ENCODE data around the gene TSPYL1.

TSPYL1 gene

GRCh38 chr6:116258520-116258919, 21.2 kb downstream of the TSPYL1 start:
- no peak for DNase-seq (ENCODE audit: low spot score)

- DNase-seq (ENCODE audit: low spot score) = no peak
Observed at GRCh38 chr6:116256694-116257093, 23.0 kb downstream of the TSPYL1 start.

- DNase-seq (ENCODE audit: low spot score) = no peak
Observed at GRCh38 chr6:116255246-116255800, 24.4 kb downstream of the TSPYL1 start.

DNA sequence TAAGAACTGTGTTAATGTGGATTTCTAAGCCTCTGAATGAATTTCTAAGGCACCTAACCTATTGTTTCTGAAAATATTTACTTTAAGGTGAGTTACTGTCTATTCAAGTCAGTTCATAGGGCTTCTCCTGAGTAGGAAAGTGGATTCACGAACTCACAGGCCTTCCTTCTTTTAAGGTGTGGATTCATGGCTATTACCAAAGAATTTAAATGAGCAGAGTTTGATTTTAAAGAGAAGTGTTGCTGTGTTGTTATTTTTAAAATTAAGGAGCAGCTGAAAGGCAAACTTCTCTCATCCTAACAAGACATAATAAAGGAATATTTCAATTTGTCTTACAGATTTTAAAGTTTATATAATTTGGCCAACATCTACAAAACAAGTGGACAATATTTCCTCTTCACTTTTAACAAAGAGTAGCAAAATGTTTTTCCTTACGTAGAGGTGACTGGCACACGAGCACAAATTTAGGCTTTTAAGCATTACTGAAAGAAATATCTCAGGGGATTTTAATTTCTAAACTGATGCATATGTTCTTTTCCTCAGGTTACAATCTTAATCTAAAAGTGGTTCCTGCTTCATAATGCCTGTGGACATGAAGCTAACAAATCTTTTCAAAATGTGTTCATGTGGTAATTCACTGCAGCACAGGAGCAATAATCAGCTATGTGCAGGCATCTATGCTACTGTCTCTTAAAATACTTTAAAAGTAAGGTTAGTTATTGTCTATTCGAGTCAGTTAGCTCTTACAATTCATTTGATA, 25.3 kb downstream of the TSPYL1 start:
- no peak for DNase-seq (ENCODE audit: low spot score)

- peak; percentile 98 for DNase-seq (ENCODE audit: low spot score)
Observed at GRCh38 chr6:116253505-116254296, 26.0 kb downstream of the TSPYL1 start, which contains the start of gene TSPYL4. Gene TSPYL4 (minus strand): TSS chr6:116254075. CDS start chr6:116254008, 67 bp downstream.

DNA sequence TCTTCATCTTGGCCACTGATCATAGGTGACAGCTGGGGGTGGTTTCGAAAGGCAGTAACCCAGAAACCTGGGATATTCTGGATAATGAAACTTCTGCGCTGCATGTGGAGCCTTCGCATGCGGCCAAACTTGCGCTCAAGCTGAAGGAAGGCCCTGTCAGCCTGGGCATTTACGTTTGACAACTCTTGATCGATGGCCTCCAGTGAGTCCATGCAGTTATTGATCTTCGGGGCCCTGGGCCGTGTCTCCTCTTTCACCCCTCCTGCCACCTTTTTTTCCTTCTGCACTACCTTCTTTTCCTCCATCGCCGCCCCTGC, 26.6 kb downstream of the TSPYL1 start:
- DNase-seq (ENCODE audit: low spot score) = no peak

DNA sequence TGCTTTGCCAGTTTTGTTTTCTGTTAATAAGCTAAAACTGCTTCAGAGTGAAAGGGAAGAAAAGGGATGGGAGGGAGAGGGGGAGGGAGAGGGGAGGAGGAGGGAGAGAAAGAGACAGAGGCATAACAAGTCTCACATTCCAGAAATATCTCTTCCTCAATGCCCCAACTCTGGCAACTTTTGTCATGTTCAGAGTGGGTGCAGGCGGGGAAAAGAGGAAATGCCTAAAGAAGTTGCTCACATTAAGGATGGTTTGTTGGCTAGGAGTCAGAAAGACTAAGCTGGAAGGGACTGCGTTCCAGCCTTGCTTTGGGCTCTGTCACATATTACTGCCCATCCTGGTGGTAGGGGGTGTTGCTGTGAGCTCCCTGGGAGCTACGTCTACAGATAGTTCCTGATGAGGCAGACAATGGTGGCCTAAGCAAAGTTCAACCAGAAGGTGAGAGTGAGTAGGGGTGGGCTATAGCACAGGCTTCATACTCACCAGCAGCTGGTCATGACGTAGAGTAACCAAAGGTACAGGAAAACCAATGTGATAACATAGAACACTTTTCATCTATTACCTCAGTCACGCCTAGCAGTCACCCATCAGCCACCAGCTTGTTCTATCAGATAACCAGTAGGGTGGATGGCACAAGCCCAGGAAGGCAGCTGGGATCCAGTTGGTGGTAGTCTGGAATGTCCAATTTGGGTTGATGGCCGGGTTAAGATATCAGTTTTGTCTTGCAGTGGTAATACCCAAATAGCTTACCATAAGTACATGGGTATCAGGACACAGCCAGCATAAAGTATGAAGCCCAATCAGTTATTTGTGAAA, 28.0 kb downstream of the TSPYL1 start:
- no peak for DNase-seq (ENCODE audit: low spot score)

DNA sequence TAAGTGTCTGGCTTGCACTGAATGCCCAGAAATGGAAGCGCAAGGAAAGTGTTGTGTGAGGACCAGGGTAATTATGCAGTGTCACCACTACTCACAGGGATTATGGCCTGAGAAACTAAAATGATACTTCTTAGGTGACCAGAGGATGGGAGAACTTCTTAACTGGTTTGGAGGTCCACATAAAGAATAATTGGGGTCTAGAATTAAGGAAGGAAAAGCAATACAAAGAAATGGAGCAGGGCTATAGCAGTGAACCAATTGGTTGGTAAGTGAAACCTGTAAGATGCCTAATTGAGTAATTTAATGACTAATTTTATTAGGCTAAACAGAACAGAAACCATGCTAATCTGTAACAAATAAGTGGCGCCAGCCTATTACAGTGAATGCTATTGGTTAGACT, 31.2 kb downstream of the TSPYL1 start:
- no peak for DNase-seq (ENCODE audit: low spot score)

DNA sequence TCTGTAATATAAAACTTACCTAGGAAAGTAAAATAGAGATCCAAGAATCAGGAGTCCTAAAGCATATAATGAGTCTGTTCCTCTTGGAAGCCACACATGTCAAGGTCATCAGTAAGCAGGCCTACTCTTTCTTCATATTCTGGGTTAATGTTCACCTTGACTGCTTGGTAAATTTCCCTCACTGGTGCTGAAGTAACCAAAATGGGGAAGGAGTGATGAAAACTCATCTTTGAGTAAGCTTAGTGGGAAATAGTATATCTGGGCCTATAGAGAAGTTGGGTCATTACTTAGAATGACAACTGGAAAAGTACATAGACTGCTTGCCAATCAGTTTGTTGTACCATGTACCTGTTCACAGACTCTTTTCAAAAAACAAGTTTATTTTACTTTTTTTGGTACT, 32.4 kb downstream of the TSPYL1 start:
- no peak for DNase-seq (ENCODE audit: low spot score)

- no peak for DNase-seq (ENCODE audit: low spot score)
Observed at GRCh38 chr6:116246089-116246488, 33.6 kb downstream of the TSPYL1 start.

DNA sequence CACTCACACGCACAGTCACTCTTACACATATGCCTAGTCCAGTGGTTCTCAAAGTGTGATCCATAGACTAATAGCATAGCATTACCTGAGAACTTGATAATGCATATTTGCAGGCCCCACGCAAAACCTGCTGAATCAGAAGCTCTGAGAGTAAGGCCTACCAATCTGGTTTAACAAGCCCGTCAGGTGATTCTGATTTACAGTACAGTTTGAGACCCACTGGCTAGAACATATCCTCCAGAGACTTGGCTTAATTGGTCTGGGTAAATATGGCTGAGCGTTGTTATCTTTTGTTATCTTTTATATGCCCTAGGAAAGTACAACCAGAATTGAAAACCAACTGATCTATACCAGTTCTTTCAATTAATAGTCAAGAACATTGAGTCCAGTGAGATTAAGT, 35.4 kb downstream of the TSPYL1 start:
- no peak for DNase-seq (ENCODE audit: low spot score)

DNA sequence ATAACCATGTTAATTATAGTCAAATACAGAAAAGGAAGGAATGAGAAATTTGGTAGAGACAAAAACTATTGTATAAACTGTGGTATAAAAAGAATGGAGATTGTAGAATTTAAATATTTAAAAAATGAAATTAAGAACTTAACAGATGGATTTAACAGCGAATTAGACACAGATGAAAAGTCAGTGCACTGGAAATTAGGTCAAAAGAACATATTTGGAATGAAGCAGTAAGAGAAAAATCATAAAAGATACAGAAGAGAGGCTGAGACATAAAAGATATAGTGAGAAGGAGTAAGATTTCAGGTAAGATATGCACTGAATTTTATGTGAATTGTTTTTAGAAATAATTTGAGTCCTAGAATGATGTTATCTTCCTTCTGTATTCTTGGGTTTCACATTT, 39.9 kb downstream of the TSPYL1 start:
- no peak for DNase-seq (ENCODE audit: low spot score)

GRCh38 chr6:116239256-116239655, 40.5 kb downstream of the TSPYL1 start:
- DNase-seq (ENCODE audit: low spot score) = no peak

DNA sequence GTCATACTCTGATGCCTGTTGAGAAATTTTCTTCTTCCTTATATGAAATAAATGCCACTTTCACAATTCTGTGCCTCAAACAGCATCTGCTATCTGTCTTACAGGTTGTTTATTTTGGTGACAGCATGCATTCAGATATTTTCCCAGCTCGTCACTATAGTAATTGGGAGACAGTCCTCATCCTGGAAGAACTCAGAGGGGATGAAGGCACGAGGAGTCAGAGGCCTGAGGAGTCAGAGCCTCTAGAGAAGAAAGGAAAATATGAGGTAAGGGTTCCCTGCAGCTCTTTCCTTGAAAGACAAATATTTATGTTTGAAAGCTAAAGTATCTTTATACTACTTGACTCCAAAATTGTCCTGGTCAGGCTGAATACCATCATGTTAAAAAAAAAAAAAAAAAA, 41.6 kb downstream of the TSPYL1 start:
- no peak for DNase-seq (ENCODE audit: low spot score)

GRCh38 chr6:116234689-116235088, 45.0 kb downstream of the TSPYL1 start:
- no peak for DNase-seq (ENCODE audit: low spot score)

DNA sequence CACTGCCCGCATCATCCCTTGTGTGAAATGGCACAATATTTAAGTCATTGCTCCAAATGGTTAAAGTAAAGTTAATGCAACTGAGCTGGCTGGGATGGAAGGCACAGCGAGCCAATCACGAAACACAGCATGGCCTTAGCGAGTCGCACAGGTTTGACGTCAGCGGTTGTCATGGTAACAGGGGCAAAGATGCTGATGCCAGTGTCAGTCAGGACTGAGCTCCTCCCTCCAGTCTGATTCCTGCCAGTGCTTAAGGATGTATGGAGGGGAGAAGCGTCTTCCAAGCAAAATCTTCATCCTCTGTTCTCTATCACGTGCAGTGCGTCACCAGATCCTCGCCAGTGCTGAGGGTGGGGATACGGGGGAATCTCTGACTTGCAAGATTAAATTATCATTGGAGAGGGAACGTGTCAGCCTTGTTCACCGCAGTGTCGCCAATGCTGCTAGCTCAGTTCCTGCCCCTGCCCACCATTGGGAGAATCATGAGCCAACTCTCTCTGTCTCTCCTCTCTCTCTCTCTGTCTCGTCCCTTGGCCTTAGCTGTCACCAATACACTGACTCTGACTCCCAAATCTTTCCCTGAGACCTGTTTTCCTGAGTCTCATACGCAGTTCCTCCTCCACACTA, 50.3 kb downstream of the TSPYL1 start:
- peak; percentile 98 for DNase-seq (ENCODE audit: low spot score)
